GM10266 (cell line): ENCODE results near the gene APIP.
A peak's percentile ranks its signal among the peaks of the same experiment; 100 is the strongest.
"Not testable (repeated sequence)": the region's sequence is repeated elsewhere in the genome, so short reads cannot be mapped to it uniquely, and the experiment has no call there.

Experiments
- DNase-seq: peaks from one replicate; pipeline ENCODE4 v3.0.0; 2012; ENCODE audit errors: extremely low spot score
- CTCF ChIP-seq: IDR thresholded peaks from 2 replicates; pipeline ENCODE4 v1.5.1; 2012; ENCODE audit warnings: mild to moderate bottlenecking, low read depth; ENCODE audit not compliant: control insufficient read depth, insufficient read depth; ENCODE audit errors: missing control alignments

APIP gene

GRCh38 chr11:34926101-34926830 lies 10.1 kb upstream of the APIP start:
- TF ChIP-seq CTCF: peak; percentile 66
- DNase-seq: no peak

- no peak for TF ChIP-seq CTCF
- no peak for DNase-seq
These were observed 8.5 kb upstream of the APIP start for GRCh38 chr11:34924714-34925113.

GRCh38 chr11:34921156-34921555 lies 5.0 kb upstream of the APIP start:
- DNase-seq: no peak
- TF ChIP-seq CTCF: no peak

- no peak for TF ChIP-seq CTCF
- peak; percentile 27 for DNase-seq
These were observed 928 bp upstream of the APIP start for GRCh38 chr11:34916843-34917770.

GRCh38 chr11:34915136-34916014 lies 804 bp downstream of the APIP start:
- no peak for TF ChIP-seq CTCF
- DNase-seq: peak; percentile 51

- DNase-seq: not testable (repeated sequence)
These were observed 2.6 kb downstream of the APIP start for GRCh38 chr11:34913556-34913955.

GRCh38 chr11:34911676-34912075 lies 4.5 kb downstream of the APIP start:
- DNase-seq: no peak
- TF ChIP-seq CTCF: no peak
